ENCODE measurements around the gene GALNT11. TPM values are rescaled to one million over a fixed set of nuclear protein-coding genes. Genes with fewer than 3 reads are reported as not detected.
"Not testable (repeated sequence)": the region's sequence is repeated elsewhere in the genome, so short reads cannot be mapped to it uniquely, and the experiment has no call there.

The GALNT11 gene
- total and polyA plus RNA-seq, 2 experiments from 2014 or later: 41.6 to 49.4 TPM

- H3K9me3 ChIP-seq (ENCODE audit: low read depth): no peaks in the 10 kb centered on the region
- H3K27ac ChIP-seq: no peak overlapping the region
- H3K4me3 ChIP-seq: no peak overlapping the region
- TF ChIP-seq, protein P1, sequence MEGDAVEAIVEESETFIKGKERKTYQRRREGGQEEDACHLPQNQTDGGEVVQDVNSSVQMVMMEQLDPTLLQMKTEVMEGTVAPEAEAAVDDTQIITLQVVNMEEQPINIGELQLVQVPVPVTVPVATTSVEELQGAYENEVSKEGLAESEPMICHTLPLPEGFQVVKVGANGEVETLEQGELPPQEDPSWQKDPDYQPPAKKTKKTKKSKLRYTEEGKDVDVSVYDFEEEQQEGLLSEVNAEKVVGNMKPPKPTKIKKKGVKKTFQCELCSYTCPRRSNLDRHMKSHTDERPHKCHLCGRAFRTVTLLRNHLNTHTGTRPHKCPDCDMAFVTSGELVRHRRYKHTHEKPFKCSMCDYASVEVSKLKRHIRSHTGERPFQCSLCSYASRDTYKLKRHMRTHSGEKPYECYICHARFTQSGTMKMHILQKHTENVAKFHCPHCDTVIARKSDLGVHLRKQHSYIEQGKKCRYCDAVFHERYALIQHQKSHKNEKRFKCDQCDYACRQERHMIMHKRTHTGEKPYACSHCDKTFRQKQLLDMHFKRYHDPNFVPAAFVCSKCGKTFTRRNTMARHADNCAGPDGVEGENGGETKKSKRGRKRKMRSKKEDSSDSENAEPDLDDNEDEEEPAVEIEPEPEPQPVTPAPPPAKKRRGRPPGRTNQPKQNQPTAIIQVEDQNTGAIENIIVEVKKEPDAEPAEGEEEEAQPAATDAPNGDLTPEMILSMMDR (IDR thresholded peaks at IDR 0.05; ENCODE audit: low read depth, low read length): no peak
- no peaks in the 10 kb centered on the region for H3K36me3 ChIP-seq
- no peaks in the 10 kb centered on the region for H3K4me1 ChIP-seq (ENCODE audit: low read depth)
- H3K27me3 ChIP-seq: no peaks in the 10 kb centered on the region
- DNase-seq (ENCODE audit: low read depth in 1 of 2, low spot score in 1 of 2): no peak
These were observed 26.5 kb downstream of the GALNT11 start for GRCh38 chr7:152051968-152052367.

- H3K36me3 ChIP-seq: no peaks in the 10 kb centered on the region
- no peak overlapping the region for H3K27ac ChIP-seq
- no peak overlapping the region for H3K4me3 ChIP-seq
- no peaks in the 10 kb centered on the region for H3K27me3 ChIP-seq
- H3K9me3 ChIP-seq (ENCODE audit: low read depth): no peaks in the 10 kb centered on the region
- H3K4me1 ChIP-seq (ENCODE audit: low read depth): no peaks in the 10 kb centered on the region
- DNase-seq (ENCODE audit: low read depth in 1 of 2, low spot score in 1 of 2): no peak
- TF ChIP-seq, protein P1 (IDR thresholded peaks at IDR 0.05; ENCODE audit: low read depth, low read length): no peak
These were observed 27.3 kb downstream of the GALNT11 start for GRCh38 chr7:152052771-152053170.

DNA sequence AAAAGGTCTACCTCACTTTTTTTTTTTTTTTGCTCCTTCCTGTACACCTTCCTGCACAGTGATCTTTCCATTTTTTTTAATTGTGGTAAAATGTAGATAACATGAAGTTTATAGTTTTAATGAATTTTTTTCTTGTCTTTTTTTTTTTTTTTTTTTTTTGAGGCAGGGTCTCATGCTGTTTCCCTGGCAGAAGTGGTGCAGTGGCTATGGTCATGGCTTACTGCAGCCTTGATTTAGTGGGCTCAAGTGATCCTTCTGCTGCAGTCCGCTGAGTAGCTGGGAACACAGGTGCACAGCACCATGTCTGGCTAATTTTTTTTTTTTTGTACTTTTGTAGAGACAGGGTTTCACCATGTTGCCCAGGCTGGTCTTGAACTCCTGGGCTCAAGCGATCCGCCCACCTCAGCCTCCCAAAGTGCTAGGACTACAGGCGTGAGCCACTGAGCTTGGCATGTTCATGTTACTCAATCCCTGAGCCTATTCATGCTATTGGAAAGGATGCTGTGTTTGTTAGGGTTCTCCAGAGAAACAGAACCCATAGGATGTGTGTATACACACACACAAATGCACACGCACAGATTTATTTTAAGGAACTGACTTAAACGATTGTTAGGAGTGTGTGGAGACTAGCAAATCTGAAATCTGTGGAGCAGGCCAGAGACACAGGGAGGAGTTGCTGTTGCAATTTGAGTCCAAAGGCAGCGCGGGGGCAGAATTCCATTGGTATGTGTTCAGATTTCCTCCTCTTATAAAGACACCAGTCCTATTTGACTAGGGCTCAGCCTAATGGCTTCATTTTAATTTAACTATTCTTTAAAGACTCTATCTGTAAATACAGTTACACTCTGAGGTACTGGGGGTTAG lies 29.1 kb downstream of the GALNT11 start:
- Histone ChIP-seq H3K4me1 (ENCODE audit: low read depth) (no peaks in the 10 kb centered on the region), H3K36me3 (no peaks in the 10 kb centered on the region), H3K27me3 (no peaks in the 10 kb centered on the region), H3K9me3 (ENCODE audit: low read depth) (no peaks in the 10 kb centered on the region), H3K27ac (peak overlapping the region; percentile 55), H3K4me3 (no peak overlapping the region)
- DNase-seq (ENCODE audit: low read depth in 1 of 2, low spot score in 1 of 2): peak; percentile 18 to 85
- TF ChIP-seq, protein P1 (IDR thresholded peaks at IDR 0.05; ENCODE audit: low read depth, low read length): peak; percentile 19

- no peaks in the 10 kb centered on the region for H3K4me1 ChIP-seq (ENCODE audit: low read depth)
These were observed 31.3 kb downstream of the GALNT11 start for GRCh38 chr7:152056621-152057274.

DNA sequence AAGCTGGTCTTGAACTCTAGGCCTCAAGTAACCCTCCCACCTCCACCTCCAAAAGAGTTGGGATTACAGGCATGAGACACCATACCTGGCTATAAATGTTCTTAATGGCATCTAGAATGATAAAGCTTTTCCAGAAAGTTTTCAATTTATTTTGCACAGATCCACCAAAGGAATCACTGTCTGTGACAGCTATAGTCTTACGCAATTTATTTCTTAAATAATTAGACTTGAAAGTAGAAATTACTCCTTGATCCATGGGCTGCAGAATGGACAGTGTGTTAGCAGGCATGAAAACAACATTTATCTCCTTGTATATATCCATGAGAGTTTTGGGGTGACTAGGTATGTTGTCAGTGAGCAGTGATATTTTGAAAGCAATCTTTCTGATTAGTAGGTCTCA lies 33.8 kb downstream of the GALNT11 start:
- no peak for DNase-seq (ENCODE audit: low read depth in 1 of 2, low spot score in 1 of 2)
- Histone ChIP-seq H3K27ac (no peak overlapping the region), H3K4me1 (ENCODE audit: low read depth) (no peaks in the 10 kb centered on the region), H3K27me3 (no peaks in the 10 kb centered on the region), H3K9me3 (ENCODE audit: low read depth) (no peaks in the 10 kb centered on the region), H3K36me3 (no peaks in the 10 kb centered on the region), H3K4me3 (no peak overlapping the region)
- TF ChIP-seq, protein P1 (IDR thresholded peaks at IDR 0.05; ENCODE audit: low read depth, low read length): no peak

More at GRCh38 chr7:152056621-152057274, 31.3 kb downstream of the GALNT11 start:
- no peak overlapping the region for H3K27ac ChIP-seq
- TF ChIP-seq, protein P1 (IDR thresholded peaks at IDR 0.05; ENCODE audit: low read depth, low read length): no peak
- no peaks in the 10 kb centered on the region for H3K27me3 ChIP-seq
- DNase-seq (ENCODE audit: low read depth in 1 of 2, low spot score in 1 of 2): no peak
- H3K36me3 ChIP-seq: no peaks in the 10 kb centered on the region
- no peak overlapping the region for H3K4me3 ChIP-seq
- H3K9me3 ChIP-seq (ENCODE audit: low read depth): no peaks in the 10 kb centered on the region

- not testable (repeated sequence) for DNase-seq (ENCODE audit: low read depth in 1 of 2, low spot score in 1 of 2); H3K4me1 ChIP-seq (ENCODE audit: low read depth); H3K27me3 ChIP-seq; H3K36me3 ChIP-seq; H3K27ac ChIP-seq; H3K4me3 ChIP-seq; H3K9me3 ChIP-seq (ENCODE audit: low read depth)
These were observed 35.6 kb downstream of the GALNT11 start for GRCh38 chr7:152061086-152061485.

GRCh38 chr7:152063192-152063591 lies 37.7 kb downstream of the GALNT11 start:
- H3K4me3 ChIP-seq; H3K4me1 ChIP-seq (ENCODE audit: low read depth); H3K27me3 ChIP-seq; H3K27ac ChIP-seq; H3K36me3 ChIP-seq; H3K9me3 ChIP-seq (ENCODE audit: low read depth); DNase-seq (ENCODE audit: low read depth in 1 of 2, low spot score in 1 of 2): not testable (repeated sequence)

DNA sequence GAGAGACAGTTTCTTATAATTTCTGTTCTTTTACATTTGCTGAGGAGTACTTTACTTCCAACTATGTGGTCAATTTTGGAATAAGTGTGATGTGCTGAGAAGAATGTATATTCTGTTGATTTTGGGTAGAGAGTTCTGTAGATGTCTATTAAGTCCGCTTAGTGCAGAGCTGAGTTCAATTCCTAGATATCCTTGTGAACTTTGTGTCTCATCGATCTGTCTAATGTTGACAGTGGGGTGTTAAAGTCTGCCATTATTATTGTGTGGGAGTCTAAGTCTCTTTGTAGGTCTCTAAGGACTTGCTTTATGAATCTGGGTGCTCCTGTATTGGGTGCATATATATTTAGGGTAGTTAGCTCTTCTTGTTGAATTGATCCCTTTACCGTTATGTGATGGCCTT lies 38.3 kb downstream of the GALNT11 start:
- H3K9me3 ChIP-seq (ENCODE audit: low read depth); DNase-seq (ENCODE audit: low read depth in 1 of 2, low spot score in 1 of 2); H3K36me3 ChIP-seq: not testable (repeated sequence)

More for the DNA sequence above, 38.3 kb downstream of the GALNT11 start:
- not testable (repeated sequence) for H3K27ac ChIP-seq; H3K27me3 ChIP-seq; H3K4me3 ChIP-seq; H3K4me1 ChIP-seq (ENCODE audit: low read depth)
